Activated CD4-positive, CD25-positive, alpha-beta regulatory T cell treated with anti-CD3 and anti-CD28 coated beads, Interleukin-2, amount 50 U/mL, for 72 hours (primary cell): ENCODE results near the gene KCNE3.

Experiments used
- DNase-seq: peaks from one replicate; pipeline ENCODE4 v3.0.0; 2021

Gene KCNE3

DNA sequence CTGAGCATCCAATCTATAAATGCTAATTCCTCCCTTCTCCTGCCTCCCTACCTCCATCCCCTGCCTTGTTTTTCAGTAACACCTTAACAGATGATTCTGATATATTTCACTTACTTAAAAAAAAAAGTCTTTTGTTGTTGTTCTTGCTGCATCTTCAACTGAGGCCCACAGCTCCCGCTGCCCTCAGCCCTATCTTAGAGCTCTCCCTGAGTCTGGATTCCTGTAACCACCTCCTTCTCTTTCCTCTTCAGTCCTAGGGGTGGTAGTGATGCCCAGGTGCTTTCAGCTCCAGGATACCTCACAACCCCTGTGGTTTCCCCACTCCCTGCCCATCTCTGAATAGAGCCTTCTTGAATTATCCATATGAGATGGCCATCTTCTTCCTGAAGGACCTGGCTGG is 3.7 kb upstream of the KCNE3 start:
- no peak for DNase-seq

DNA sequence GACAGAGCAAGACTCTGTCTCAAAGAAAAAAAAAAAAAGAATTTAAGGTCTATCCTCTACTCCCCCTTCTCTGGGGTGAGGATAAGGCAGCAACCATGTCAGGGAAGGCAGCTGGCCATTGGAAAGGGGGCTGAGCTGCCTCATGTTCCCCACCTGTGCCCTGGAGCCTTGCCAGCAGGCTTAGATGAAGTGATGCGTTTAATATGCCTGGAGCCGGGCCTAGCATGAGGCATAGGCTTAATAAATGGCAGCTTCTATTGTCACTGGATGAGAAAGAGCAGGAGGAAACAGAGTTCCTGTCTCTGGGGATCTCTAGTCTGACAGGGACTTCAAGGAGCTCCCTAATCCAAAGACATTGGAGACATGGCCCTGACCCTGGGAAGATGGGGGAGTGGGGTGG is 3.2 kb upstream of the KCNE3 start:
- no peak for DNase-seq

DNA sequence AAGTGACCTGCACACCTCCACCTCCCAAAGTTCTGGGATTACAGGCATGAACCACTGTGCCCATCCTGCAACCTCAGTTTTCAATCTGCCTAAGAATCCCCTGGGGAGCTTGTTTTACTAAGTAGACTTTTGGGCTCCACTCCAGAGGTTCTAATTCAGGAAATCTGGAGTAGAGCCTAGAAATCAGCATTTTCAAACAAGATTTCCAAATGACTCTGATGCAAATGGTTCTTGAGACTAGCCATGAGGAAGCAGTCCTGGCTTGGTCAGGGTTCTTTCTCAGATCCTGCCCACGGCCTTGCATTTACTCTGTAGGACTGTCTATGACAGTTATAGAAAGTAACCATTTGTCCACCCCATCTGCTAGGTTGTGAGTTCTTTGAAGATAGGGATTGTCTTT is 1.6 kb upstream of the KCNE3 start:
- no peak for DNase-seq

DNA sequence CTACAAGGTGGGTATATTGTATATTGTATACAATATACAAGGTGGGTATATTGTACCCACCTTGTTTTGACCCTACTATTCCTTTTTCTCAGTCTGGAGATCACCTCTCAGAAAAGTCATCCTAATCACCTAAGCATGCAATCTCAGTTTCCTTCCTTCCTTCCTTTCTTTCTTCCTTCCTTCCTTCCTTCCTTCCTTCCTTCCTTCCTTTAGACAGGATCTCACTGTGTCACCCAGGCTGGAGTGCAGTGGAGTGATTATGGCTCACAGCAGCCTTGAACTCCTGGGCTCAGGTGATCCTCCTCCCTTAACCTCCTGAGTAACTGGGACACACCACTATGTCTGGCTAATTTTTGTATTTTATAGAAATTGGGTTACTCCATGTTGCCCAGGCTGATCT is 1.2 kb upstream of the KCNE3 start:
- DNase-seq = no peak

DNA sequence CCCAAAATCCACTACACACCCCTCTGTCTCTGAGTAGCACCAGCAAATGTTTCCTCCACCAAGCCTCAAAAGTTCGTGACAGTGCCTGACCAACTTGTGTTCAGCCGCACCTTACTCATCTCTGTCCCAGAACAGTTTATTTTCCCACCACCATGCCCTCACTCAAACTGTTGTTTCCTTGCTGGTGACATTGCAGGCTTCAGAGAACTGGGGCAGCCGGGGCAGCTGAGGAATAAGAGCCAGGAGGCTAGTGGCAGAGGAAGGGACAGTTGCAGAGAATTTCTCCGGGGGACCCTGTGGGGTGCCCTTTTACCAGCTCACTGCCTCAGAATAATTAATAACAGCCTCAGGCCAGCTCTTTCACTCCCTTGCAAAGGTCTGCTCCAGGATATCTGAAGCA is 709 bp upstream of the KCNE3 start:
- no peak for DNase-seq

DNA sequence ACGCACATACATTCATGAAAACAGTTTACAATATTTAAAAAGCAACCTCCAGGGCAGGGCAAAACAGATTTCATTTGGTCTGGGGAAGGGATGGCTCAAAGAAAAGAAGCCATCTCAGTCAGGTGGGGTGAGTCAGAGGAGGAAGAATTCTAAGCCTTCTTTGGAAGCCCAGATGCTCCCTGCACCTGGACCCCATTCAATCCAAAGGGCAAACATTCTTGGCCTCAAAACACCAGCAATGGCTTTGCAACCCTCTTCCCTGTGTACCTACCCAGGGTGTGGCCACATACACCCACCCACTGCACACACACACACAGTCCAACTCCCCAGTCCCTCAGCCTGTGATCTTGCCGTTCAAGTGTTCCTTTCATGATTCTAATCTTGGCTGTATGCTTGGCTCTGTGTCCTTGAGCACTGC is 2.0 kb downstream of the KCNE3 start:
- DNase-seq = no peak

DNA sequence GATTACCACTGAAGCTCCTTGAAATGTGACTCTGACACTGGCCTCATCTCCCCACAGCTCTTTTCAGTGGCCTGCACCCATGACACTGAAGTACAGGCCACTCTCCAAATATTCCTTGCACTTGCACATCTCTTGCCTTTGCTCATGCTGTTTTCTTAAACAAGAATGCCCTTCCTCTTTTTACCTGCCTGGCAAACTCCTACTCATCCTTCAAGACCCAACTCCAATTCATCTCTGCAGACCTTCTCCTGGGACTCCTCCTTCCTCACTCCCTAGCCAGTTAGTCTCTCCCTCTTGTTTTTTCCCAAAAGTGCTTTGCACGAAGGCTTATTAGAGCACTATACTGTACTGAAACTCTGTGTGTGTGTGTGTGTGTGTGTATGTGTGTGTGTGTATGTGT is 2.6 kb downstream of the KCNE3 start:
- DNase-seq = no peak

DNA sequence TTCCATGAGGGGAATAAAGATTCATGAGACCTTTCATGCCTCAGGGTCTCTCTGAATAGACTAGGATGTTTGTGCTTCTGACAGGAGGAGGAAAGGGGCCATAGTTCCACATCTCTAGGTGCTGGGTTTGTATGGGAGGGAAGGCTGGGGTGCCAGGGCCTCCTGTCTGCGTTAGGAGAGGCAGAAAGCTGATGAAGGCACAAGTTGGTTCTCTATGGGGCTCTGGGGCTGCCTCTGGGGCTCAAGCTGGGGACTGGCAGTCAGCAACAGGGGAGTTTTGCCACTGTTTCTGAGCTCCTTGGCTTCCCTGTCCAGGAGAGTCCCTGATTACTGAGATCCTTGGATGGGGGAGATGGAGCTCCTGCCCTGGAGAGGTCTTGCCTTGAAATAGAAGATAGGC is 4.1 kb downstream of the KCNE3 start:
- no peak for DNase-seq

DNA sequence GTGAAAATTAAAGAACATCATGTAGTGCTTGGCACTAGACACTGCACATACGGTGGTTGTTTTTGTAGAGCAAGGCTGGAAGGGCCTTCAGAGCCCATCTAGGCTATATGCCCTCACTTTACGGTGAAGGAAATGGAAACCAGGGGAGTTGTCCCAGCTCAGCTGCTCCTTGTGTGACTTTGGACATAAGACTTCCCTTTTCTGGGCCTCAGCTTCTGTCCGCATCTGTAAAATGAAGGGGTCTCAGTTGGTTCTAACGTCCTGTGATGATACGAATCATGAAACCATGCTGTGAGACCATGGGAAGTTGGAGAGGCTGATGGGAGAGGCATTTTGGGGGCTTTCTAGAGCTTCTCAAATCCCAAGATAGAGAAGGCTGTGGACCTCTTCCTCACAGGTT is 4.7 kb downstream of the KCNE3 start:
- no peak for DNase-seq

DNA sequence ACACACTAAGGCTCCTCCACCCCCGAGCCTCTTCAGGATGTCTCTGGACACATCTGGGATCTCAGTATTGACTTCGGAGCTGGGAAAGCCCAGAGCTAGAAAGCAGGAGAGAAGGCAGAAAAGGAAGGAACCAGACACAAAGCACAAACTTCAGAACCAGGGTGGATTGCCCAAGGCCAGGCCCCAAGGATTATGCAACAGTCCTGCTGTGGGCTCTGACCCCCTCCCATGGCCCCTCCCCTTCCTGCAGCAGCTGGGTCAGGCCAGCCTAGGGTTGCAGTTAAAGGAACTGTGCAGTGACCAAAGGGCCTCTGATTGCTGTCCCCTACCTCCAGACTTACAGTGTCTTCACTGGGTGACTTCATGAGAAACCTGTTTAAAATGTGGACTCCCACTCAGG is 5.3 kb downstream of the KCNE3 start:
- DNase-seq = no peak

DNA sequence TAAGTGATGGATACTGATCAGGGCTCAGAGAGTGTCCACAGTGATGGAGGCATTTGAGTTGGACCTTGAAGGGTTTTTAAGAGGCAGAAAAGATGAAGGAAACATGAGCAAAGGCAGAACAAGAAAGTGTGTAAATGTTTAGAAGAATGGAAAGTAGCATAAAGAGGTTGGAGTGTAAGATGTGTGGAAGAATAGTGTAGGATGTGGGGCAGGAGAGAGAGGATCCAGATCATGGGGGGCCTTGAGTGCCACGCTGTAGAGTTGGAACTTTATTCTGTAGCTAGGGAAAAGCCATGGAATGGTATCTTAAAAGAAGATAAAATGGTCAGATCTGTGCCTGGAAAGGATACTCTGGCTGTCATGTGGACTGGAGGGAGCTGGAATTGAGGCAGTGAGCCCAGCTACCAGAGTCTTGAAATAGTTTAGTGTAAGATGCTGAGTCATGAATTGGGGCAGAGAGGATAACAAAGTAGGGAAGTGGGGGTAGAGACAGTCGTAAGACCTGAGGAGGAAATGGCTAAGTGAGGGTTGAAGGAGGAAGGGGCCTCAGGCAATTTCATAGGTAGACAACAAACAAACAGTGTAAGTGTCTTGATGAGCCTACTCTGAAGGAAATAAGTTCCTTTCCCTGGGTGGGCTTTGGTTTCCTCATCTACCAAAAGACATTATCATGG is 6.7 kb downstream of the KCNE3 start:
- DNase-seq = no peak

DNA sequence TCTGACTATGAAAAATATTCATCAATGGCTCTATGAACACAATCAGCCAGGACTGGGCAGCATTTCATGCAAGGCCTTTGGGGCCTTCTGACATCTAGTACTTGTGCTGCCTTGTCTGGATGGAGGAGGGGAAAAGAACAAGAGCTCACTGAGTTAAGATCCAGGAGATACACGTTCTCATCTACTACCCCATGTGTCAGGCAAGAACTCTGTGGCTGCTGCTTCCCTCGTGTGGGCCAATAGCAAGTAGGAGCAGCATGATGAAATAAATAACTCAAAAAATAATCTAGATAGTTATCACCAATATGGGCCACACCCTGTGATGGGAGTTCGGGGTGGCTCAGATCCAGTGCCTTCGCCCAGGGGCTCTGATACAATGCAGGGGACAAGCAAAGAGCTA is 7.3 kb downstream of the KCNE3 start:
- no peak for DNase-seq

DNA sequence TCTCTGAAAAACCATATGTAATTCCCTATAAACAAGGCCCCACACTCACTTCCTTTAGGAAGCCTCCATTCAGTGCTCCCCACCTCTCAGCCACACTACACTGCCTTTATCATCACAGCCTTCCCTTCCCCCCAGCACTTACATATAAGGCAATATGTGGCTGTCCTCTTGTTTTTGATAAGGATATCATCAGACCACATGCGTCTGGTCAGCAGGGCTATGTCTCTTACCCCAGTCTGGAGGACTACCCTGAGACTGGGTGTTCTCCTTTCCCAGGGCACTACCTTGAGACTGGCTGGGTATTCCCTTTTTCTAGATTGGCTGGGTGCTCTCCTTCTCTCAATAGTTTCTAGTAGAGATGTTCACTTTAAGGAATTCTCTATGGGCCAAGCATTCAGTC is 7.8 kb downstream of the KCNE3 start:
- no peak for DNase-seq

DNA sequence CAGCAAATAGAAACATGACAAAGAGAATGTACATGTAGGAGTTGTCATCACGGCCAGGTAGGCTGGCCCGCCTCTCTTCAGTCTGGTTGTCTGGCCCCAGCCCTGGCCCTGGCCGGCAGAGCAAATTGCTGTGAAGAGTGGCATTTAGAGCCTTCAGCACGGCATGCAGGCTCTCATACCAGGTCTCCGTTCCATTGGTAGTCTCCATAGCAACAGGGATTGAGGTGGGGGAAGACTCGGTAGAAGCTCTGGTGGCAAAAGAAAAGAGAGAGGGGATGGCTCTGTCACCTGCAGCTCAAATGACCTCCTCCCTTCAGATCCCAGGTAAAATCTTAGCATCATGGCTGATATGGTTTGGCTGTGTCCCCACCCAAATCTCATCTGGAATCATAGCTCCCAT is 10.0 kb downstream of the KCNE3 start:
- DNase-seq = no peak

DNA sequence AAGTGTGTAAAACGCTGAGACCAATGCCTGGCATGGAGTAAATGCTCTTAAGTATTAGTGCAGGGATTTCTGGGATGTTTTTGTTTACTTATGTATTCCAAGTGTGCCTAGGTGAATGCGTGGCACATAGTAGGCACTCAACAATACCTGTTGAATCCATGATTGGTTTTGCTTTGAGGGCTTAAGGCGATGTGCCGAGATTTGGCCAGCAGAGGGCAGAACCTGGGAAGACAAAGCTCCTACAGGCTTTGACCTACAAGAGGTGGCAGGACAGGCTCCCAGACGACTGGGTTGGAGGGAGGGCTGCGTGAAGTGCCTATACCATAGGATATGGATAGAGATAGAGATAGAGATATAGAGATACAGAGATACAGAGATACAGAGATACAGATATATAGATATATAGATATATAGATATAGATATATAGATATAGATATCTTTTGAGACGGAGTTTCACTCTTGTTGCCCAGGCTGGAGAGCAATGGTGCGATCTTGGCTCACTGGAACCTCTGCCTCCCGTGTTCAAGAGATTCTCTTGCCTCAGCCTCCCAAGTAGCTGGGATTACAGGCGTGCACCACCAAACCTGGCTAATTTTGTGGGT is 13.9 kb downstream of the KCNE3 start:
- DNase-seq = peak; percentile 59

DNA sequence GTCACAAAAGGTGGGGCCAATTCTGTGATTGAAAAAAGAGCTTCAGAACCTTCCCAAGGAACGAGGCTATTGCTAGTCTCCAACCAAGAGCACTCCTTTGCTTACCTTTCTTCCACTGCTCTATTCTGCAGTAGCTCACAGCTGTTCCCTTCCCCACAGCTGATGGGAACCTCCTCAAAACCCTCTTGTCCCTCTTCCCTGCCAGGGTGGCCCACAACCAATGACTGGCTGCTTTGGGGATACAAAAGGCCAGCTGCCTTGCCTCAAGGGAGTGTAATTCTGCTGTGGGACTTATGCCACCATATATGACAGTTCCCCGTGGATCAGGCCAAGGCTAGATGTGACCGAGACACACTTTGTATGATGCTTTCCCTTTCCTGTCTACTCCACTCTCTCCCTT is 15.0 kb downstream of the KCNE3 start:
- no peak for DNase-seq

DNA sequence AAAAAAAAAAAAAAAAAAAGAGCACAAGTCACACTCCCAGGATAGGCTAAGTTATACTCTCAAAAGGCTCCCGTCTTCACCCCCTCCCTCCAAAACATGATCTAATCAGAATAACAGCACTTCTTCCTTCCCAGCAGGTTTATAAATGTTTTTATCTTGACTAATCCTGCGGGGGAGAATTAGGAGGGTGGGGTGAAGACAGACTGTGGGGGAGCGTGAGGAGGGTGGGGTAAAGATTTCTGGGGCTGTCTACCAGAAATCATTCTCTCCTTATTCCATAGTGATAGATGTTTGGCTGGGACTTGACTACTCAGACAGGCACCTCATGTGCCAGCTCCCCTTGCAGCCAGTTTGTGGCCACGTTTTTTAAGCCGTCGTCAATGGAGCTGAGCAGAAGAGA is 17.0 kb downstream of the KCNE3 start:
- DNase-seq = no peak

DNA sequence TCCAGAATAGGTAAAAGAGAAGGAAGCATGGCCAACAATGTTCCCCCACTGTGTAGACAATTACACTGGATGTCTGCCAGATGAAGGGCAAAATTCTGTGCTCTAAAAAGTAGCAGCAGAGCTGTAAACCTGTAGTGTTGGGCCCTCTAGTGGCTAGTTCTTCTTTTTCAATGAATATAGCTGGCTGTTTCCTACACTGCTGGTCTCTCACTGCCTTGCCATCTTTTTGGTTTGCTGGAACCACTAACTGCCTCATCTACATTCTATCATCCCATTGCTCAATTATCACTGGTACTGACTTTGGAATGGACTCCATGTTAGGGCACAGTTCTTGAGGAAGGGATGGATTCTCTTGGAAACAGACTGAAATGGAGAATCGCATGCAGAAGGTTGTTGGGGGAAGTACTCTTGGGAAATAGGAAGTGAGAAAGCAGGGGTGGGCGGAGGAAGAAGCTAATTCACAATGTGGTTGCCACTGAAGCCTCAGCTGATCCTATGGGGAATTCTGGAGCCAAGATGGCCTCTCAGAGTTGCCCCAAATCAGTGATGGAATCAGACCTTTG is 17.9 kb downstream of the KCNE3 start:
- DNase-seq = no peak

DNA sequence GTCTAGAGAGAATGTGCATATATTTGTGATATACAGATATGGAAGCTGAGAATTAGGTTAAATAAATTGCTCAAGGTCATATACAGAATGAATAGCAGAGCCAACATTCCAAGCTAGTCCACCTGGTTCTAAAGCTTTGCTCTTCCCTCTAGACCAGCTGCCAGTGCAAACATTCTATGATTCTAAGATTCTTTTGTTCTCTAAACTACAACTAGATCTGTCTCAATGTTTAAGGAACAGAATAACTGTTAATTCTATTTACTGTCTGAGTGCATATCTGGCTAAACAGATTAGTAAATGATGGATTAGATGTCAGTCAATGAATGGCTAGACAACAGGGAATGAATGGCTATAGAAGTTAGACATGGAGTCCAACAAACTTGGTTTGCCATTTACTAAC is 19.6 kb downstream of the KCNE3 start:
- no peak for DNase-seq

DNA sequence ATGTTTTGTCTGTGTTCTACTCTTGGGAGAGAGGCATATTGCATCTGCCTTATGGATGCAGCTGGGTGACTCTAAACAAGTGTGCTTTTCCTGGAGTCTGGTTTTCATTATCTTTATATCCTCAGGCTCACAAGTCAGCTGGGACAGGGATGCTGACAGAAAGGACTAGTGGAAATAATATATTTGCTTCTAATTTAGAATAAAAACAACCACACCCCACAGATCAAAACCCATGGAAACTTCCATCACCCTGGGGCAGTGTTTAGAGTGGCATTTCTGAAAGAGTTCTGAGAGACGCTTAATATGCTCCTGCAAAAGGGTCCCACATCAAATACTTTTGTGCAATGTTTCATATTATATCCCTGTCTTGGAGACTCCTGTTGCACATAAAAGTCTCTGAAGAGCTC is 20.8 kb downstream of the KCNE3 start:
- no peak for DNase-seq

DNA sequence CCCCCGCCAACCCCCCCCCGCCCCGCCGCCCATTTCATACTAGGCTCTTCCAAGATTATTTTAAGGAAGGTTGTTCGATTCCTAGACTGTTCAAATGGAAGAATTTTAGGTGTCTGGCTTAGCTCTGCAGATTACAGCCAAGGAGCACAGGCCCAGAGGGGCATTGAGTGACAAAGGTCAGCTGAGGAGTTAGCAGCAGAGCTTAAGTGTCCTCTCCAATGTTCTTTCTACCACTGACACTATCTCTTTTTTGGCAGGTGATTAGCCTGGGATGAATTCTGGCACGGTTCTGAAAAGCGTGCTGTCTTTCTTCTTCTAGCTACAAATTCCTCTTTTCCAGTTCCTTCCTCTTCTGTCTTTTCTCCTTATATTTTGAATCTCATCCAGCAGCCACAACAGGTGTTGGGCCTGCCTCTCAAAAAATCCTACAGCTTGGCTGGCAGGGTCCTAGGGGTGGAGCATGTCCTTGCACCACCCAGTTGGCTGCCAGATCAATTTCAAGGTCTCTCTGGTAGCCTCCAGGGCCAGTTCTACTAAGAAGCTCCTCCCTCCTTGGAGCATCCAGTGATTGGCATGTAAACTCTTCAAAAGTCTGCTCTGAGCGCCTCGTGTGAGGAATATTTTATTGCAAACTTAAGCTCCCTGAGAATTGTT is 23.0 kb downstream of the KCNE3 start:
- no peak for DNase-seq

DNA sequence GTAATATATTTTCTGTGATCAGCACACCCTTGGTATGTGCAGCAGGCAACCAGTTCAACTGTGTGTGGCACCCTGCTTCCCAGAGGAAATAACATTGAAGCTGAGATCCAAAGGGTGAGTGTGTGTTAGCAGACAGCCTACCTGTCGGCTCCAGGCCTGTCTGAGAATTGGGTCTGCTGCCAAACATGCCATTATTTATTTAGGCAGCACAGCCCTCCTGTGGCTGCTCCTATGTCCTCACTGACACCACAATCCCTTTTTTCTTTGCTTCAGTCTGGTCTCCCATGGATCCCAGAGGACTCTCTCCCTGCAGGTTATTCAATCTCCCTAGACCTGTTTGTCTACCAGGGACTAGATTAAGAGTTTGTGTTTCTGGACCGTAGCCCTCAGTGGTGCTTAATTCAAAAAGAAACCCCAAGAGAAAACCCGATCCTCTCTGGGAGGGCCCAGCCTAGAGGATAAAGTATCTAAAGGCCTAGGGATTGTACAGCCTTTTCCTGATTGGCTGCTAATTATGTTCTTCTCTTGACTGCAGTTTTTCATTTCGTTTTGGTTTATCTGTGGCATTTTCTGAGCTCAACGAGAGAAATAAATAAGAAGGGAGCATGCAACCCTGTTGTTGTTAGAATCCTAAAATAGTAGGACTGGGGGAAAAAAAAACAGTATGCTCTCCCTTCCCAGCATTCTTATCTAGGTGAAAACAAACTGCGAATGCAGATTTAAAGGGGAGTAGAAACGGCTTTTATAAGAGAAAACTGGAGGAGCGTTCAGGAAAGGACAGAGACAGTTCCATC is 24.1 kb downstream of the KCNE3 start:
- DNase-seq = no peak

DNA sequence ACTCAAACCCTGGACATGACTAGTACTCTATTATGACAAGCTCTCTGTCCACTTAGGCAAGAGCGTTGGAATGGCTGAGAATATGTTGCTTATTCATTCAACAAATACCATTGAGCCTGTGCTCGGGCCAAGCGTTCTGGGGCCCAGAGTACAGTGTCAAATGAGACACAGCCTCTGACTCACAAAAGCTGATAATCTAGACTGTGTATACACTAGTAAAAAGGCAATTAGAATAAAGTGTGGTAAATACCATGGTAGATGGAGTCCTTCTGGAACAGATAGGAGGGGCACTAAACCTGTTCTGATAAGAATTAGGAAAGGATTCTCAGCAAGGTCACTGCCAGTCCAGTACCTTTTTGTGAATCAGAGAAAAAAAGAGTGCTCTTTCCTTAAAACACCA is 24.7 kb downstream of the KCNE3 start:
- DNase-seq = no peak

DNA sequence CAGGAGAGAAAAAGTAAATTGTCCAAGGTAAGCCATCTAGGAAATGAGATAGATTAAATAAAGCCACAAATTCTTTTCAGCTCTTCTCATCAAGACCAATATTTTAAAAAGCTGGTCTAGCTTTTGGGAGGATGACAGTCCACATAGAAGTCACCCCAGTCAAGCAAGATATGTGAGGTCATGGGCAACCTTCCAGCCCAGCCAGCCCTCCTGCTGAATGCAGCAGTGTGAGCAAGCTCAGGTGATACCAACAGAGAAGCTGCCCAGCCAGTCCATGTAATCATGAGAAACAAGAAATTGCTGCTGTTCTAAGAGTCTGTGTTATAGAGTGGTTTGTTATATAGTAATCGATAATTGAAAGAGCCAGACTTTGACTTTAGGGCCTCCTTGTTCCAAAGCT is 28.7 kb downstream of the KCNE3 start:
- no peak for DNase-seq
